ENCODE results near the gene NUP133.
"Not testable (repeated sequence)": the region's sequence is repeated elsewhere in the genome, so short reads cannot be mapped to it uniquely, and the experiment has no call there.

The NUP133 gene

DNA sequence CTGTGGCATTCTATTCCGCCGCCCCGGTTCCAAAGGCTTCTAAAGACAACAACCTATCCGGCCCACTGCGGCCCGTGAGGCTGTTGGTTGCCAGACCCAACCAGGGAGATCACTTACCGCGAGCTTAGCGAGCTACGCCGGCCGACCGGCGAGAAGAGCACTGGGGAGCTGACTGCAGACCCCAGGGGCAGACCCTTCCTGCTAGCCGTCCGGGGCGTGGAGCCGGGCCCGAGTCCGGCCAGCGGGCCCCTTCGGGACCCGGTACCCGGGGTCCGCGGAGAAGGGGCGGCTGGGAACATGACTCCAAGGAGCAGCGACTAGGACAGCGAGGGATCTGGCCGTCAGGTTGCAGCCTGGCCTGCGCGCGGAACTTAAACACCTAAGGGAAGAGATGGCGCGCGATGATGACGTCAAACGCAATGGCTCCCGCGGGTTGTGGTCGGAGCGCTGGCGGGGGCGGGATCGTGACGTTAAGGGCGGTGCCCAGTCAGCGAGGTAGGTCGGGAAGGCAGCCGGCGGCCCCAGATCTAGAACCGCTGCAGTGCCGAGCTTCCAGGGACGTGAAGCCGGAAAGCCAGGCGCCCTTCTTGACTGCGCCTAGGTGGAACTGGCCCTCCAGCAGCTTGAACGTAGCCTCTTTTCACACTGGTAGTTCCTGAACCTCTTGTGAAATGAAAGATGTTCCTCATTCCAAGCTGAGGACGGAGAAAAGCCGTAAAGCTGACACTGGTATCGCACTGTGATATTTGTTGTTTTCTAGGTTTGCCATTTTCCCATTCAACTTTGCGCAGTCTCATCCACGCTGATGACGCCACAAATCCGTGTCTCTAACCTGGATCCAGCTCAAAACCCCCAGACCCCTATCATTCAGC, at the start of gene NUP133:
TSS of gene NUP133 (minus strand) at position 391 of the 872 bp plus-strand sequence. CDS start at position 299, 92 bp downstream.
- peak; percentile 94 for DNase-seq

DNA sequence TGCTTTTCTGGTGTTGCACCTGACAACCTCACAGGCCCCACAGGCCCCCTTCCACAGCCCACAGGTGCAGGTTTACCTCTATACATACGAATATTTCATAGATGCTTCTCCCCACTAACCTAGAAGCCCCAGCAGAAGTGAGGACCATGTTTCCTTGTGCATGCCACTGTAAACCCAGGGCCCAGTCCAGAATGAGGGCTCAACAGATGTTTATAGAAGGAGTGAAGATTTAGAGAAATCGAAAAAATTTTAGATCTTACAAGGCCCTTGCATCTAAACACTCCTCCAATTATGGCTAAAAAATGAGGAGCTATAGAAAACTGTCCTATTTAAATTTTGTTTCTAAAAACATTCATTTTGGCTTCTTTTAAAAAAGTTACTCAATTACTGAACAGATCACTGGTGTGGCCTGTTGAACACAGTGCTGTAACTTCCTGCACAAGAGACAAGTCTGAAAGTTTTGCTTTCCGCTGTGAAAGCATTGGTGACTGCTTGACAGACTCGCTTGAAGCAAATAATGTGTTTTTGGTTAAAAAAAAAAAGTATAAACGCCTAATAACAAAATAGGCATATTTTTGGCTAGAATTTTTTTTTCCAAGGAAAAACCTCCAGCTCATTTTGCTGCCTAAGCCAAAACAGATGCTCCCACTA, 49.2 kb upstream of the NUP133 start:
- DNase-seq: no peak

DNA sequence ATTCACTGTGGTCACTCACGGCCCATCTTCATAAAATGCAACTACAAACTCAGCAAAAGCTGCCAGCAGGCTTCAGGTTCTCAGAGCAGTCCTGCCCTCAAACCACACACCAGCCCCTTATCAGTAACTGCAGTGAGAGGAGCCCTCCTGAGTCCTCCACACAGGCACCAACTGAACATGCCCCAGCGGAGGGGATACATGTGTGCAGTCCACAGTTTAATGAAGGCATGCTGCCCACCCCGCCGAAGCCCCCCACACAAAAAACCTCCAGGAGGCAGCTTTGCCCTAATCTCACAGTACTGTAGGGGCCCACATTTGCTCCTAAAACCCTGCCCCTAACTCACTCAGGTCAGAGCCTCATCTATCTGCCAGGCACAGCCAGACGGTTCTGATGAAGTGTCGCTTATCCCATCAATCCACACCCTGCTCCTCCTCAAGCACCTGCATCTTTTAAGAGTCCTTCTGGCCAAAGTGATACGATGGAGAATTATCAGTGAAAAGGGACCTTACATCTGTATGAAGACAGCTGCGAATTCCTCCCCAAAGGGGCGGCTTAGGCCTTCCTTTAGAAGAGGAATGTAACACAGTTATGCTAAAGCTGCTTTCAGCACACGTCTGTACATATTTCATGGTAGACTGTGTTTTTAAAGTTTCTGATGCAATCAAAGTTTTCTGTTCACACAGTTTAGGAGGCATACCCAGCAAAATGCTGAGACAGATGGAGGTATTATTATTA, 46.9 kb upstream of the NUP133 start:
- DNase-seq: no peak

DNA sequence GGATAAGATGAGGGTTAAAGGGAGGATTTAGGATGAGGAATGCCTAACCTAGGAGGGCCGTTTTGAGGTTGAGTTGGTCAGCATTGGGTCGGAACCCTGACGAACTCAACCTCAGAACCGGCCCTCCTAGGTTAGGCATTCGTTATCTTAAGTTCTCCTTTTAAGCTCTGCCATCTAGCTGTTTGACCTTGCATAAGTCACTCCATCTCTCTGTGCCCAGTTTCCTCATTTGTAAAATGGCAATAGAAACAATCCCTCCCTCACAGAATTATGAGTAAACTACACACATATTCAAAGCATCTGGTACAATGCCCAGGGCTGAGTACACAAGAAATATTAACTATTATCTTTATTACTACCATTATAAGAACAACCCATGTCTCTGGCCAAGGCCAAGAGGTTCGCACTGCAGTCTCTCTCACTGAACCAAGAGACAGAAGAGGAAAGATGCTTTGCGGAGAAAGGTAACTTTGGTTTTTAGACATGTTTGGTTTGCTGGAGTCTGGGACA, 45.5 kb upstream of the NUP133 start:
- DNase-seq: no peak

DNA sequence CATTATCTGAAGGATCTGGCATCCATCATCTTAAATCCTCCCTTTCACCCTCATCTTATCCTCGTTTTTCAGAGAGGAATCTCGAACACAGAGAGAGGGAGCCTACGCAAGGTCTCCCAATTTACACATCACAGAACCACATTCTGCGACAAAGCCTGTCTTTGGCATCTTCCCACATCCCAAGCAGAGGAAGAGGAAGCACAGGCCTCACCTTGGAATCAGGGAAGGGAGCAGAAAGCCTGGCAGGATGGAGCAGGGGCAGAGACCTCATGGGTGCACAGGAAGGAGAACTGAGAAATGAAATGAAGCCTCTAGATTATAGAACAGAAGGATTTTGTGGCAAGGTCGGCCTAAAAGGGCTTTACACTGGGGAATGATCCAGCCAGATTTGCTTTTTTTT, 44.6 kb upstream of the NUP133 start:
- no peak for DNase-seq

DNA sequence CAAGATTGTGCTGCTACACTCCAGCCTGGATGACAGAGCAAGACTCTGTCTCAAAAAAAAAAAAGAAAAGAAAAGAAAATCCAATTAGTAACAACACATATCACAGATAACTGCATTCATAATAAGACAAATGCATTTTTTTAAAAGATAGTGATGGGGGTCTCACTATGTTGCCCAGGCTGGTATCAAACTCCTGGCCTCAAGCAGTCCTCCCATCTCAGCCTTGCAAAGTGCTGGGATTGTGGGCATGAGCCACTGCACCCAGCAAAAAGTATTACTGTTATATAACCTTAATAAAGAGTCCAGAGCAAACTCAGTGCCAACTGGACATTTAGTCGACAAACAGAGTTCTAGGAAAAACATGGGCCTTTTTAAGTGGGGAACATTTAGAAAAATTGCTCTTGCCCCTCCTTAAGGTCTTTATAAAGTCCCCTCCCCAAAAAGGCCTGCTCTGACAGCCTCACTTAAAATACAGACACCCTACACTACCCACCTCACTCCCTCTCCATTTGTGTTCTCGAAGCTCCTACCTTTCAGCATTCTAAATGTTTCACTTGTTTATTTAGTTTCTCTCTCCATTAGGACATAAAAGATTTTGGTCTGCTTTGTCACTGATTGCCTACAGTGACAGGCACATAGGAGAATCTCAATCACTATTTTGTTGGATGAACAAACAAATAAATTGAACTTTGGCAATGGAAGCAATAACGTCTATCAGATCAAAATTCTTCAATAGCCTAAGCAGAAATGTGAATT, 42.8 kb upstream of the NUP133 start:
- DNase-seq: no peak

DNA sequence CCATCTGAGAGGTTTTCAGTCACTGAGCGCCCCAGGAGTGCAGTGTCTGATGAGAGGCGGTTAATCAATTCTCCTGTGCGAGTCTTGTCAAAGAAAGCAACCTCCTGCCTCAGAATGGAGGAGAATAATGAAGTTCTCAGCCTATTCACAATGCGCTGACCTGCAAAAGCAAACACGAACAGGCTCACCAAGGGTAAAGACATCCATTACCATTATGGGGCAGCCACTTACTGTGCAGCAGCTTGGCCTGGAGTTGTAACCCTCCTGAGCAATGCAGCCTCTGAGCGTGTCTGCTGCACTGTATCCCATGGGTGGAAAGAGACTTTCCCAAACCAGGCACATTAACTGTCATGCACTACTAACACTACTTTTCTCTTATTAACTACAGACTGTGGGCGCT, 39.4 kb upstream of the NUP133 start:
- DNase-seq: no peak

DNA sequence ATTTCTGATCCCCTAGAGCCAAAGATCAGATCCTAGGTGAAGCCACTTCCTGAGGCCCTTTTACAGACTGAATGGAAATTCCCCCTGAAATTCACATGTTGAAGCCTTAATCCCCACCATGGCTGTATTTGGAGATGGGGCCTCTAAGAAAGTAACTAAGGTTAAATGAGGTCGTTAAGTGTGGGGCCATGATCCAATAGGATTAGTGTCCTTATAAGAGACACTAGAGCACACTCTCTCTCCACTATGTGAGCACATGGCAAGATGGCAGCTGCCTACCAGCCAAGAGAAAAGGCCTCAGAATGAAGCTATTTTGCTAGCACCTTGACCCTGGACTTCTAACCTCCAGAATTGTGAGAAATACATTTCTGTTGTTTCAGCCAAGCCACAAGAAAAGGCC, 36.4 kb upstream of the NUP133 start:
- DNase-seq: no peak

DNA sequence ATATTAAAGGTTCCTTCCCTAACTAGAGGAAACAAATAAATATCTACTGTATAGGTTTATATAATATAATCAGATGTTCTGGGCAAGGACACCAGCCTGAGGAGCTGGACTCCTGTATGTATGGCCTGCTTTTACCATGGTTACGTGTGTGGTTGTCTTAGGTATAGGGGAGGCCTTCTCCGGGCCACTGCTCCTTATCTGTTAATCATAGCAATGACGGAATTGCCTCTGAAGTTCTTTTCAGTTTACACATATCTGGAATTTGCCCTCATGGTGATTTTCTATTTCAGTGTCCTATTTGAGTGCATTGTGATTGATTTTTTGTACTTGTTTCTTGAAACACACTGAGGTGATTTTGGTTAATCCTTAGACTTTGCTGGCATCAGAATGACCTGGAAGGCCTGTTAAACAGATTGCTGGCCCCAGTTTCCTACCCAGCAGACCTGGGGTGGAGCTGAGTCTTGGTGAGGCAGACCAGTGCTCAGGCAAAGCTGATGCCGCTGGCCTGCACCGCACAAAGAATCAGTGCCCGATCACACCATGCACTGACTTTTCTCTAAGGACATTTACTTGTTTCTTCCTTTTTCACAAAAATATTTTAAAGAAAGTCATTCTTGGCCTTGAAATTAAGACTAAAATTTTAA, 31.8 kb upstream of the NUP133 start:
- DNase-seq: no peak

DNA sequence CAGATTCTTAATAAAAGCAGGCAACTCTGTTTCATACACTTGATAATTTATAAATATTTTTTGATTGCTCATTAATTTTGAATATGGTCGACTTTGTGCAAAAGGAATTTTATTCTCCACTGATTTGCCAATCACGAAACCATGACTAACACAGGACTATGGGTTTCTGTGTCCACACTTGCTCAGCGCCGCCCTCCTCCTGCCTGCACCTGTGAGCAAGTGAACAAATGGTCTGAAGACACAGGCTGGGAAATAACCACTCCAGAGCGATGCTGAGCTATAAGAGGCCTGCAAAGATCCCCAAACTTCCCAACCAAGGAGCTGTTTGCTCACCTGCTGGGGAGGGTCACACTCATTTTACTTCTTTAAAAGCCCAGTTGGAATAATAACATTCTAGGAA, 30.8 kb upstream of the NUP133 start:
- no peak for DNase-seq

DNA sequence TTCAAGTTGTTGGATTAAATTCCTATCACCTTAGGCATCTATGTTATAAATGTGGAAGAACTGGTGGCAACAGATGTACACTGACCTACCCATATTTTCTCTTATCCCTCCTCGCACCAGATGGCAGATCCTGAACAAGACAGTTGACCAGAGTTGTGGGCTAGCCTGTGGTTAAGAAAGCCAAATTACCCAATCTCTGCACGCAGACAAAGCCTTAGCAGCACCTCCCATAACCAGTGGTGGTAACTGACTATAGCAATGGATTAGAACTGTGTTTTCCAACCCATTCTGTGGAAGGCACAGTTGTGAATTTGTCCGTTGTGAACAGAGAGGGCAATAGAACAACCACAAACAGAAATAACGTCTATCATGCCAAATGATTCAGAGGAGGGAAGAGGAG, 29.8 kb upstream of the NUP133 start:
- no peak for DNase-seq

DNA sequence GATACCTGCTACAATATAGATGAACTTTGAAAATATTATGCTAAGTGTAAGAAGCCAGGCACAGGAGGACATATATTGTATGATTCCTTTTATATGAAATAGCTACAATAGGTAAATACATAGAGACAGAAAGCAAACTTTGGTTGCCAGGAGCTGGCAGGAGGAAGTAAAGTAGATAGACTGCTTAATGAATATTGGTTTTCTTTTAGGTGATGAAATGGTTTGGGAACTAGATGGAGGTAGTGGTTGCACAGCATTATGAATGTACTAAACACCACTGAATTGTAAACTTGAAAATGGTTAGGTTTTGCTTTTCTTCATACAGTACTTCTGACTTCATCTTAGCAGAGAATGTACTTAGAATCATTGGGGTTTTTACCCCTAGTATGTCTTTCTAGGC, 28.8 kb upstream of the NUP133 start:
- DNase-seq: no peak

DNA sequence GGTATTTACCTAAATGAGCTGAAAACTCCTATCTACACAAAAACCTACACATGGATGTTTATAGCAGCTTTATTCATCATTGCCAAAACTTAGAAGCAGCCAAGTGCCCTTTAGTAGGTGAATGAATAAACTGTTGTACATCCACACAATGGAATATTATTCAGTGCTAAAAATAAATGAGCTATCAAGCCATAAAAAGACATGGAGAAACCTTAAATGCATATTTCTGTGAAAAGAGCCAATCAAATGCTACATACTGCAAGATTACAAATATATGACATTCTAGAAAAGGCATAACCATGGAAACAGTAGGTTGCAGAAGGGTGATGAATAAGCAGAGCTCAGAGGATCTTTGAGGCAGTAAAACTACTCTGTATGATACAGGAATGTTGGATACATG, 27.1 kb upstream of the NUP133 start:
- DNase-seq: no peak

DNA sequence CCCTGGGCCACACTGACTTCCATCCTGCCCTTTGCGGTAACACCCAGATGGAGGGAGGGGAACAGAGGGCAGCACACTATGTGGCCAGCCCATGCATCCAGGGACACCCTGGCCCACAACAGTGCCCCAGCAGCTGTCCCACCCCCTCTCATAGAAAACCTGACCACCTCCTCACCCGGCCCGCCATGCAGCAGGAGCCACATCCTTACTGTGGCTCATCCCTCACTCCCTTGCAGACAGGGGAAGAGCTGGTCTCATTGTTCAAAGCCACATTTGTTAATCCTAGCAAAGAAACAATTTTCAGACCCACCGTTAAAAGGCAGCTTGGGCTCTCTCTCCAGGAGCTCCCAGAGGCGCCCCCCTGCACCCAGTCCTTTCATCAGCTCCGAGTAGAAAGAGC, 23.2 kb upstream of the NUP133 start:
- no peak for DNase-seq

DNA sequence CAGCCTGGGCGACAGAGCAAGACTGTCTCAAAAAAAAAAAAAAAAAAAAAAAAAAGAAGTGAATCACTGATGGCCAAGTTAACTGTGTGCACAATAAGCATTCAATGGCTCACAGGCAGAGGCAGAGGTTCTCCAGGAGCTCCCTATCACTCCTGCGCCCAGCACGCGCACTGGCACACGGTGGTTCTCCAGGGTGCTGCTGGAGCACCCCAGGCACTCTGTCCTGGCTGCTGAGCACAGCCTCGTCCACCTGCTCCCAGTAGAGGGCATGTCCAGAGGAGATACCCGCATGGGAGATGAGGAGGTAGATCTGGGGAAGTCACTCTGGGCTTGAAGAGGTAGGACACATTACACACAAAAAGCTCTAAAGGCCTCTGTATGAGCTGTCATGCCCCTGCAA, 21.5 kb upstream of the NUP133 start:
- DNase-seq: no peak

DNA sequence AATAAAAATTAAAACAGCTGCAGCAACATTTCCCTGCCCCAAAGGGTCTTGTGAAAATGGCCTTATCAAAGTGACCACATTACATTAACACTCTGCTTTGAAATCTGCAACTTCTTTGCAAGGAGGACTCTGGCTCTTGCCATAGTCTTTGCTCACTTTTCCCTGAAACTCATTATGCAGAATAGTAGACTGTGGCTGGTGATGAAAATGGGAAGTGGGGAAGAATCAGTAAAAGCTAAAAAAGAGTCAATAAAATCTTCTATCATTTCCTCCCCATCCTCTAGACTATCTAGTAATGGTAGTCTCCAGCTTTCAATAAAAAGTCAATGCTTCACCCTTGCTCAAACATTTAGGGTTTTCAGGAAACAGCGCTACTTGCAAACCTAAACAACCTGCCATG, 18.6 kb upstream of the NUP133 start:
- DNase-seq: no peak

DNA sequence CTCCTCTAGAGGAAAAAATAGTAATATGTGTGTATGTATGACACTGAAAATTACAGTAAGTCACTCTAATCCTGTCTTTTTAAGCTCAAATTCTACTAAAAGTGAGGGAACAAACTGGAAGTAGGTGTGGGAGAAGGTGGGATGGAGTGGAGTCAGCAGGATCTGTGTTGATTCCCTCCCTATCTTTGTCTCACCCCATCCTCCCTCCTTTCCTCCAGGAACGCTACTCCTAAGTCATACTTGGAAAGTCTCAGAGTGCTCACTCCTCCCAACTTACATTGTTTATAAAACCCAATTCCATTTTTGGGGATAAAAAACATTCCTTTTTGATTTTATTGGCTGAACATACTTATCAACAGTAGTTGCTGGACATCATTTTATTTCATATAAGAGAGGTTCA, 14.9 kb upstream of the NUP133 start:
- no peak for DNase-seq

DNA sequence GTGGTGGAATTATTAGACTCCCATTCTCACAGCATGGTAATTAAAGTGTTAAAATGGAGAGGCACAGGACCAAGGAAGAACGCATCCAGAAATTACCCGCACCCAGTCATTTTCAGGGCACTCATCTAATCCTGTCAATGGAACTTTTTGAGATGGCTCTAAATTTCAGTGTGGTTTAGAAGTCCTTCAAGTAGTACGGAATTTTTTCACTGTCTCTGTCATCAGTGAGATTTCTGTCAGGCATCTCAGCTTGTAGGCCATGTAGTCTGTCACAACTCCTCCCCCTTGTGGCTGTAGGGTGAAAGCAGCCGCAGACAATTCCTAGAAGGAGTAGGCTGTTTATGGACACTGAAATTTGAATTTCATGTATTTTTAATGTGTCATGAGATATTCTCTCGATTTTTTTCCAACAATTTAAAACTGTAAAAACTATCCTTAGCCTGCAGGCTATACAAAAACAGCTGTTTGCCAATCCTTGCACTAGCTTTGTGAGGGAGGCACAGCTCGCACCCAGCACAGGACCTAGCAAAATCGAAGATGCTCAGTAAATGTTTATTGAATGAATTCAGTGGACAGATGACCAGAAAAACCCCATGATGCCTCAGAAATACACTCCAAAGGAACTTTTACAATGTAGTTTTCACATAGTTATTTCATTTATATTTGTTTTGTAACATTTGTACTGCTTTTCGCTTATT, 6.6 kb upstream of the NUP133 start:
- DNase-seq: peak; percentile 23

DNA sequence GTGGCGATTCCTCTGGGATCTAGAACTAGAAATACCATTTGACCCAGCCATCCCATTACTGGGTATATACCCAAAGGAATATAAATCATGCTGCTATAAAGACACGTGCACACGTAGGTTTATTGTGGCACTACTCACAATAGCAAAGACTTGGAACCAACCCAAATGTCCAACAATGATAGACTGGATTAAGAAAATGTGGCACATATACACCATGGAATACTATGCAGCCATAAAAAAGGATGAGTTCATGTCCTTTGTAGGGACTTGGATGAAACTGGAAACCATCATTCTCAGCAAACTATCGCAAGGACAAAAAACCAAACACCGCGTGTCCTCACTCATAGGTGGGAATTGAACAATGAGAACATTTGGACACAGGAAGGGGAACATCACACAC, 3.5 kb upstream of the NUP133 start:
- DNase-seq: not testable (repeated sequence)

DNA sequence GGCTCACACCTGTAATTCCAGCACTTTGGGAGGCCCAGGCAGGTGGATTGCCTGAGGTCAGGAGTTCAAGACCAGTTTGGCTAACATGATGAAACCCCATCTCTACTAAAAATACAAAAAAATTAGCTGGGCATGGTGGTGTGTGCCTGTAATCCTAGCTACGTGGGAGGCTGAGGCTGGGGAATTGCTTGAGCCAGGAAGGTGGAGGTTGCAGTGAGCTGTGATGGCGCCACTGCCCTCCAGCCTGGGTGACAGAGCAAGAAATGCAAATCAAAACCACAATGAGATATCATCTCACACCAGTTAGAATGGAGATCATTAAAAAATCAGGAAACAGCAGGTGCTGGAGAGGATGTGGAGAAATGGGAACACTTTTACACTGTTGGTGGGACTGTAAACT, 3.1 kb upstream of the NUP133 start:
- DNase-seq: not testable (repeated sequence)

DNA sequence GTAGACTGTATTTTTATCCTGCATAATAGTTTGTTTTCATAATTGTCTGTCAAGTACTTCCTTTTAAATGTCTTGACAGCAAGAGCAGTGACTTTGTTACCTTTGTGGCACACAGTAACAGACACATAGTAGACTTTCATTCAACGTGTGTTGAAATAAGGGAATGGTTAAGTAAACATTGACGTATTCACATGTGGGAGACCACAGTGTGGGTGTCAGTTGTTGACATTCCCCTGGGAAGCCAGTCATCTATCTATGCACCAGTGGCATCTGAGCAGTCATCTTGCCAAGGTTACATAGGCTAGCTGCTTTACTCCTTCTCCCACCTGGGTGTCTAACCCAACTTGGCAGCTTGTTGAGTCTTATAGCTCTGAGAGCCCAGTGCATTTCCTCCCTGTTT, 1.4 kb upstream of the NUP133 start:
- DNase-seq: no peak

All from NCI-H2029 (cell line).